GM23338 (cell line): Measurements from ENCODE around the gene ANKRD31. TPM values are rescaled to one million over a fixed set of nuclear protein-coding genes. Genes with fewer than 3 reads are reported as not detected.

Experiments
- ATAC-seq: fragments of 200-7000 bp; cut with Tn5 transposase; 3 replicates; pipeline ENCODE4 v1.9.1; 2020
- DNase-seq: peaks from one replicate; pipeline ENCODE4 v3.0.0-alpha.2; 2015; ENCODE audit warnings: low spot score
- H2AFZ ChIP-seq: fragments of 200-600 bp; sonication (generic); 2 replicates; pipeline ENCODE4 v1.8.0; 2016; ENCODE audit warnings: antibody characterized with exemption, mild to moderate bottlenecking, moderate library complexity
- H3F3A ChIP-seq: fragments of 200-600 bp; sonication (generic); replicated peaks from 2 replicates; pipeline ENCODE4 v1.8.0; 2017; ENCODE audit warnings: antibody characterized with exemption, mixed run types, low read depth
- H3K27ac ChIP-seq: fragments of 200-600 bp; sonication (generic); 2 replicates; pipeline ENCODE4 v1.6.1; 2016; ENCODE audit warnings: low read depth
- H3K27me3 ChIP-seq: fragments of 200-600 bp; sonication (generic); 2 replicates; pipeline ENCODE4 v1.8.0; 2016; ENCODE audit warnings: mild to moderate bottlenecking, mixed run types, moderate library complexity; ENCODE audit not compliant: insufficient read depth
- H3K36me3 ChIP-seq: fragments of 200-600 bp; sonication (generic); 2 replicates; pipeline ENCODE4 v1.8.0; 2016; ENCODE audit warnings: mild to moderate bottlenecking; ENCODE audit not compliant: insufficient read depth
- H3K4me1 ChIP-seq: fragments of 200-600 bp; sonication (generic); 2 replicates; pipeline ENCODE4 v1.8.0; 2016; ENCODE audit warnings: mild to moderate bottlenecking, moderate library complexity; ENCODE audit not compliant: insufficient read depth
- H3K4me2 ChIP-seq: fragments of 200-600 bp; sonication (generic); 2 replicates; pipeline ENCODE4 v1.7.1; 2017; ENCODE audit warnings: mixed run types
- H3K4me3 ChIP-seq: fragments of 200-600 bp; sonication (generic); 2 replicates; pipeline ENCODE4 v1.6.1; 2016; ENCODE audit warnings: mixed run types
- H3K79me2 ChIP-seq: fragments of 200-600 bp; sonication (generic); replicated peaks from 2 replicates; pipeline ENCODE4 v1.8.0; 2017; ENCODE audit warnings: mild to moderate bottlenecking; ENCODE audit not compliant: insufficient read depth
- H3K9me2 ChIP-seq: fragments of 200-600 bp; sonication (generic); 2 replicates; pipeline ENCODE4 v1.8.0; 2017; ENCODE audit not compliant: insufficient read depth
- H4K20me1 ChIP-seq: fragments of 200-600 bp; sonication (generic); replicated peaks from 2 replicates; pipeline ENCODE4 v1.8.0; 2017; ENCODE audit warnings: mild to moderate bottlenecking; ENCODE audit not compliant: insufficient read depth
- H3K27ac Mint-ChIP-seq: 2 replicates; pipeline ENCODE4 v1.8.0; 2020; ENCODE audit warnings: inconsistent platforms, mild to moderate bottlenecking, moderate library complexity, mixed read lengths
- H3K27me3 Mint-ChIP-seq: 3 replicates; pipeline ENCODE4 v1.8.0; 2022; ENCODE audit warnings: low read depth, mild to moderate bottlenecking, moderate library complexity, mixed read lengths, inconsistent platforms; ENCODE audit not compliant: insufficient read depth, poor library complexity
- H3K36me3 Mint-ChIP-seq: 3 replicates; pipeline ENCODE4 v1.8.0; 2021; ENCODE audit warnings: low read depth, mild to moderate bottlenecking, inconsistent platforms, moderate library complexity, mixed read lengths
- H3K4me1 Mint-ChIP-seq: 3 replicates; pipeline ENCODE4 v1.8.0; 2020; ENCODE audit warnings: mild to moderate bottlenecking, inconsistent platforms, mixed read lengths
- H3K4me3 Mint-ChIP-seq: 3 replicates; pipeline ENCODE4 v1.8.0; 2021; ENCODE audit warnings: moderate library complexity, mild to moderate bottlenecking, inconsistent platforms, mixed read lengths
- H3K9me3 Mint-ChIP-seq: 3 replicates; pipeline ENCODE4 v1.8.0; 2020; ENCODE audit warnings: moderate library complexity, mild to moderate bottlenecking, inconsistent platforms, mixed read lengths
- CREB1 ChIP-seq: fragments of 250-450 bp; sonication (Bioruptor Pico); IDR thresholded peaks from 2 replicates; pipeline ENCODE4 v1.5.0; 2020; ENCODE audit warnings: low read depth, mild to moderate bottlenecking, moderate library complexity
- NANOG ChIP-seq: IDR thresholded peaks from 2 replicates; pipeline ENCODE4 v1.6.1; 2016; ENCODE audit warnings: antibody characterized with exemption, borderline replicate concordance
- ZNF114 ChIP-seq: fragments of 250-450 bp; sonication (Bioruptor Pico); IDR thresholded peaks from 2 replicates; pipeline ENCODE4 v1.5.0; 2020; ENCODE audit warnings: mild to moderate bottlenecking, moderate library complexity
- polyA plus RNA-seq: library from polyadenylated mRNA; unstranded; fragments of >200 nt; fragmentation: Nextera tagmentation; extraction: Ambion mirVana; gene quantifications from 2 replicates; pipeline ENCODE4 v1.2.1, GENCODE V29; 2016
- total RNA-seq: library from RNA; depleted of rRNA; stranded (reverse); fragments of >200 nt; shearing (Covaris generic); gene quantifications from 2 replicates; pipeline ENCODE4 v1.2.3, GENCODE V29; 2014
- TF ChIP-seq, protein P1 (sequence below): fragments of 250-450 bp; sonication (Bioruptor Pico); IDR thresholded peaks from 2 replicates; pipeline ENCODE4 v1.5.0; 2020; ENCODE audit warnings: mild to moderate bottlenecking, moderate library complexity
- TF ChIP-seq, protein P2 (sequence below), 2 experiments: fragments of 200-600 bp in 1 of 2; sonication (generic) in 1 of 2; conservative IDR thresholded peaks; 2 replicates each; pipeline versions ENCODE4 v1.5.1 to v1.6.1; 2016 to 2017; ENCODE audit warnings: antibody characterized with exemption in 2 of 2, low read depth in 2 of 2, mild to moderate bottlenecking in 2 of 2, moderate library complexity in 1 of 2

ANKRD31 gene
- total and polyA plus RNA-seq, 2 experiments from 2014 or later = 0.18 to 0.59 TPM

DNA sequence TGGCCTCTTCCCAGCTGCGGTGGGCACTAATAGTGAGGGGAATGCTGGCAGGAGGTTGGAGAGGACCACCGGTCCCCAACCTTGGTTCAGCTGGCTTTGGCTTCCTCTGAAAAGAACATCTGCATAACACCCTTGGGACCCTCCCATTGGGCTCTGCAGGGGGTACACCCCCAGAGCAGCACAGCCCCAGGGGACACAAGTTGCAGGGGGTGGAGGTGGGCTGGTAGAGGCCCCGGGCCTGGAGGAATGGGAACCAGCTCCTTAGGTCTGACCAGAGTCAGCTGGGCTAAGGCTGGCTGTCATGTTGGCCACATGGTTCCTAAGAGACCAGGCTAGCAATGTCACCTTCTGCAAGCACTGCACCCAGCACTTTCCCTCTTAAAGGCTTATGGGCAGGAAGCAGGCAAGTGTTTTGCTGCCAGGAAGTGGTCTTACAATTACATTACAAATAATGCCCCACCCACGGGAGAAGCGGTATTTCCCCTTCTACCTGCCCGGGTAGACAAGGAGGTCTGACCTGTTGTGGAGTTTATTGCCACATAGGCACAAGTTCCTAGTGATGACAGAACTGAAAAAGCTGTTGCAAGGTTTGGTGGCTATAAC lies 202.4 kb downstream of the ANKRD31 start (continued):
- TF ChIP-seq, protein P1, sequence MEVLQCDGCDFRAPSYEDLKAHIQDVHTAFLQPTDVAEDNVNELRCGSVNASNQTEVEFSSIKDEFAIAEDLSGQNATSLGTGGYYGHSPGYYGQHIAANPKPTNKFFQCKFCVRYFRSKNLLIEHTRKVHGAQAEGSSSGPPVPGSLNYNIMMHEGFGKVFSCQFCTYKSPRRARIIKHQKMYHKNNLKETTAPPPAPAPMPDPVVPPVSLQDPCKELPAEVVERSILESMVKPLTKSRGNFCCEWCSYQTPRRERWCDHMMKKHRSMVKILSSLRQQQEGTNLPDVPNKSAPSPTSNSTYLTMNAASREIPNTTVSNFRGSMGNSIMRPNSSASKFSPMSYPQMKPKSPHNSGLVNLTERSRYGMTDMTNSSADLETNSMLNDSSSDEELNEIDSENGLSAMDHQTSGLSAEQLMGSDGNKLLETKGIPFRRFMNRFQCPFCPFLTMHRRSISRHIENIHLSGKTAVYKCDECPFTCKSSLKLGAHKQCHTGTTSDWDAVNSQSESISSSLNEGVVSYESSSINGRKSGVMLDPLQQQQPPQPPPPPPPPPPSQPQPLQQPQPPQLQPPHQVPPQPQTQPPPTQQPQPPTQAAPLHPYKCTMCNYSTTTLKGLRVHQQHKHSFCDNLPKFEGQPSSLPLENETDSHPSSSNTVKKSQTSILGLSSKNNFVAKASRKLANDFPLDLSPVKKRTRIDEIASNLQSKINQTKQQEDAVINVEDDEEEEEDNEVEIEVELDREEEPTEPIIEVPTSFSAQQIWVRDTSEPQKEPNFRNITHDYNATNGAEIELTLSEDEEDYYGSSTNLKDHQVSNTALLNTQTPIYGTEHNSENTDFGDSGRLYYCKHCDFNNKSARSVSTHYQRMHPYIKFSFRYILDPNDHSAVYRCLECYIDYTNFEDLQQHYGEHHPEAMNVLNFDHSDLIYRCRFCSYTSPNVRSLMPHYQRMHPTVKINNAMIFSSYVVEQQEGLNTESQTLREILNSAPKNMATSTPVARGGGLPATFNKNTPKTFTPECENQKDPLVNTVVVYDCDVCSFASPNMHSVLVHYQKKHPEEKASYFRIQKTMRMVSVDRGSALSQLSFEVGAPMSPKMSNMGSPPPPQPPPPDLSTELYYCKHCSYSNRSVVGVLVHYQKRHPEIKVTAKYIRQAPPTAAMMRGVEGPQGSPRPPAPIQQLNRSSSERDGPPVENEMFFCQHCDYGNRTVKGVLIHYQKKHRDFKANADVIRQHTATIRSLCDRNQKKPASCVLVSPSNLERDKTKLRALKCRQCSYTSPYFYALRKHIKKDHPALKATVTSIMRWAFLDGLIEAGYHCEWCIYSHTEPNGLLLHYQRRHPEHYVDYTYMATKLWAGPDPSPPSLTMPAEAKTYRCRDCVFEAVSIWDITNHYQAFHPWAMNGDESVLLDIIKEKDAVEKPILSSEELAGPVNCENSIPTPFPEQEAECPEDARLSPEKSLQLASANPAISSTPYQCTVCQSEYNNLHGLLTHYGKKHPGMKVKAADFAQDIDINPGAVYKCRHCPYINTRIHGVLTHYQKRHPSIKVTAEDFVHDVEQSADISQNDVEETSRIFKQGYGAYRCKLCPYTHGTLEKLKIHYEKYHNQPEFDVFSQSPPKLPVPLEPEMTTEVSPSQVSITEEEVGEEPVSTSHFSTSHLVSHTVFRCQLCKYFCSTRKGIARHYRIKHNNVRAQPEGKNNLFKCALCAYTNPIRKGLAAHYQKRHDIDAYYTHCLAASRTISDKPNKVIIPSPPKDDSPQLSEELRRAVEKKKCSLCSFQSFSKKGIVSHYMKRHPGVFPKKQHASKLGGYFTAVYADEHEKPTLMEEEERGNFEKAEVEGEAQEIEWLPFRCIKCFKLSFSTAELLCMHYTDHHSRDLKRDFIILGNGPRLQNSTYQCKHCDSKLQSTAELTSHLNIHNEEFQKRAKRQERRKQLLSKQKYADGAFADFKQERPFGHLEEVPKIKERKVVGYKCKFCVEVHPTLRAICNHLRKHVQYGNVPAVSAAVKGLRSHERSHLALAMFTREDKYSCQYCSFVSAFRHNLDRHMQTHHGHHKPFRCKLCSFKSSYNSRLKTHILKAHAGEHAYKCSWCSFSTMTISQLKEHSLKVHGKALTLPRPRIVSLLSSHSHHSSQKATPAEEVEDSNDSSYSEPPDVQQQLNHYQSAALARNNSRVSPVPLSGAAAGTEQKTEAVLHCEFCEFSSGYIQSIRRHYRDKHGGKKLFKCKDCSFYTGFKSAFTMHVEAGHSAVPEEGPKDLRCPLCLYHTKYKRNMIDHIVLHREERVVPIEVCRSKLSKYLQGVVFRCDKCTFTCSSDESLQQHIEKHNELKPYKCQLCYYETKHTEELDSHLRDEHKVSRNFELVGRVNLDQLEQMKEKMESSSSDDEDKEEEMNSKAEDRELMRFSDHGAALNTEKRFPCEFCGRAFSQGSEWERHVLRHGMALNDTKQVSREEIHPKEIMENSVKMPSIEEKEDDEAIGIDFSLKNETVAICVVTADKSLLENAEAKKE (CRISPR knock-in tag) = no peak
- no peak for TF ChIP-seq NANOG

DNA sequence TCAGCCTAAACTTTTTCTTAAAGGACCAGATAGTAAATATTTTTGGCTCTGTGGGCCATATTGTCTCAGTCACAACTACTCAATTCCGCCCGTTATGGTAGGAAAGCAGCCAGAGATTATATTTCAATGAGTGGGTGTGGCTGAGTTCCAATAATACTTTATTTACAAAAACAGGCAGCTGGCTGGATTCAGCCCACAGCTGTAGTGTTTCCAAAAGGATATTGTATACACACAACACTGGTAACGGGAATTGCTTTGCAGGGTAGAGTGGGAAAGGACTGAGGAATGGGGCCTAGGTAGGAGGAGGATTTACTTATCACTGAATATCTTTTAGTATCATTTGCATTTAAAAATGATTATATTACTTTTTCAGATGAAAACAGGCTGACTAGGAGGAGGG lies 205.3 kb downstream of the ANKRD31 start:
- no peak for ATAC-seq
- Mint-ChIP-seq H3K27ac (no peak overlapping the region; the same call in 1 of the 2 replicates), H3K4me1 (no peaks in the 10 kb centered on the region; the same call in 2 of the 3 replicates)

More for the DNA sequence above, 205.3 kb downstream of the ANKRD31 start:
- Histone ChIP-seq H3K27ac (no peak overlapping the region), H3K27me3 (no peaks in the 10 kb centered on the region), H3K79me2 (no peaks in the 10 kb centered on the region), H3K36me3 (no peaks in the 10 kb centered on the region), H3K9me2 (no peaks in the 10 kb centered on the region), H4K20me1 (0 out of 2 replicates have a peak, but pooled peaks cover 4% of the 10 kb centered on the region), H3K4me3 (no peak overlapping the region), H3K4me2 (no peak overlapping the region), H3F3A (no peaks in the 10 kb centered on the region), H2AFZ (no peak overlapping the region), H3K4me1 (no peaks in the 10 kb centered on the region)
- no peaks in the 10 kb centered on the region for H3K27me3 Mint-ChIP-seq
- TF ChIP-seq, protein P2, sequence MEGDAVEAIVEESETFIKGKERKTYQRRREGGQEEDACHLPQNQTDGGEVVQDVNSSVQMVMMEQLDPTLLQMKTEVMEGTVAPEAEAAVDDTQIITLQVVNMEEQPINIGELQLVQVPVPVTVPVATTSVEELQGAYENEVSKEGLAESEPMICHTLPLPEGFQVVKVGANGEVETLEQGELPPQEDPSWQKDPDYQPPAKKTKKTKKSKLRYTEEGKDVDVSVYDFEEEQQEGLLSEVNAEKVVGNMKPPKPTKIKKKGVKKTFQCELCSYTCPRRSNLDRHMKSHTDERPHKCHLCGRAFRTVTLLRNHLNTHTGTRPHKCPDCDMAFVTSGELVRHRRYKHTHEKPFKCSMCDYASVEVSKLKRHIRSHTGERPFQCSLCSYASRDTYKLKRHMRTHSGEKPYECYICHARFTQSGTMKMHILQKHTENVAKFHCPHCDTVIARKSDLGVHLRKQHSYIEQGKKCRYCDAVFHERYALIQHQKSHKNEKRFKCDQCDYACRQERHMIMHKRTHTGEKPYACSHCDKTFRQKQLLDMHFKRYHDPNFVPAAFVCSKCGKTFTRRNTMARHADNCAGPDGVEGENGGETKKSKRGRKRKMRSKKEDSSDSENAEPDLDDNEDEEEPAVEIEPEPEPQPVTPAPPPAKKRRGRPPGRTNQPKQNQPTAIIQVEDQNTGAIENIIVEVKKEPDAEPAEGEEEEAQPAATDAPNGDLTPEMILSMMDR (conservative IDR thresholded peaks at IDR 0.05; ENCODE audit: low read depth in 2 of 2) = no peak
- TF ChIP-seq NANOG (no peak), ZNF114 (no peak), CREB1 (CRISPR knock-in tag) (no peak)
- no peak for DNase-seq
- no peaks in the 10 kb centered on the region for H3K9me3 Mint-ChIP-seq
- H3K4me3 Mint-ChIP-seq = no peak overlapping the region
- no peaks in the 10 kb centered on the region for H3K36me3 Mint-ChIP-seq
